HG03354 (cell line): ENCODE measurements around the gene CLEC16A.
"Not testable (repeated sequence)": the region's sequence is repeated elsewhere in the genome, so short reads cannot be mapped to it uniquely, and the experiment has no call there.

Source experiments
- ATAC-seq: cut with Tn5 transposase; IDR thresholded peaks from one replicate; pipeline ENCODE4 v1.9.1; 2021; ENCODE audit warnings: mild to moderate bottlenecking; ENCODE audit not compliant: unreplicated experiment, poor library complexity, severe bottlenecking

CLEC16A gene

DNA sequence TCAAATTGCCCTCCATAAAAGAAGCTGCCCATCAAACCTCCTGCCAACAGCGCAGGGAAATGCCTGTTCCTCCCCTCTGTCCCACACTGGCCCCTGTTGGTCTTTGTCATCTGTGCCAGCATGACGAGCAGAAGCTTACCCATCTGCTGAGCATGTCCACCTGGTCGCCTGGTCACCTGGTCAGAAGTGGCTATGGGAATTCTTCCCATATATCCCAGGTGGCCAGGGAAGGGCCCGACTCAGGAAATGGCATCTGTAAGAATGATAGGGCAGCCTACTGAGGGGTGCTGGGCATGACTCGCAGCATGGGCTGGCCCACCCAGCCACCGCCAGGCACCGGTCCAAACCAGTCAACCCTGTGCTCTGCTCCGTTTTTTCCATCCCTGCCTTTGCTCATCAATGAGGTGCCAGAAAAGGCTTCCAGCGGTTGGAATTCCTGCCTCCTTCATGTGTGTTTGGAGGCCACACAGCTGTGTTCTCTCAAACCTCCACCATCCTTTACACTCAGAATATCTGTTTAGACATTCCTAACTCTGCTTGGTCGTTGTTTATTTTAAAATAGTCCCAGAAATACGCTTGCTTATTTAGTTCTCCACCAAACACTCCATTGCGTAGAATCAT lies 145.2 kb downstream of the CLEC16A start:
- no peak for ATAC-seq

- ATAC-seq, result no peak
Observed at GRCh38 chr16:11090232-11090631, 145.9 kb downstream of the CLEC16A start.

GRCh38 chr16:11091021-11091785 lies 146.8 kb downstream of the CLEC16A start:
- no peak for ATAC-seq

DNA sequence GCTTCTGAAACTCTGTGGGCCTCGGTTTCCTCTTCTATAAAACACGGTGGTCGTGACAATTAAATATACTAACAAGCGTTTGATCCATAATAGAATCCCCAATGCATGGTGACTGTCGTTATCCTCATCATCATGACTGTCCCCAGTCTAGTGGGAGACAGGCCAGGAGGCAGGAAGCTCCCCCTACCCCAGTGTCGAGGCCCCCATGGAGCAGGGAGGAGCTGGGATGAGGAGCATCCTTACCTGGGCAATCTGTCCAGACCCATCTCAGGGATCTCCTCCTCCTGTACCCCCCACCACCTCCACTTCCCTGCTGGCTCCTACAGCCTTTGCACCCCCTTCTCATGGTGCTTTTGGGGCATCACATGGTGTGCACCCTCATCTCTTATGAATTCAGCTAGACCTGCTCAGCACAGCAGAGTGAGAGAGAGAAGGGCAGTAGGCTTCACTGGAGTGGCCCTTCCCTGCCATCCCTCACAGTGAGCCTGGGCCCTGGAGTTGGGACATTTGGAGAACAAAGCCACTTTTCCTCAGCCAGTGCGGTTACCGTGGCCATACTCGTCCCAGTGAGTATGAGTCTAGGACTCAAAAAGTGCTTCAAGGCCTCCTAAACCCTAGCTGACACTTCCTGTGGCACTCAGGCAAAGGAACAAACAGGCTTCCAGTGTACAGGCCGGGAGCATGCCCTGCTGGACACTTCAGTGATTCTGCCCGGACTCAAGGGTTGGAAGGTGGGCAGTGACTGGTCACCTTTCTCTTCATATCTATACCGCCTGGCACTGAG lies 148.6 kb downstream of the CLEC16A start:
- no peak for ATAC-seq

GRCh38 chr16:11093572-11094074 lies 149.3 kb downstream of the CLEC16A start:
- no peak for ATAC-seq

DNA sequence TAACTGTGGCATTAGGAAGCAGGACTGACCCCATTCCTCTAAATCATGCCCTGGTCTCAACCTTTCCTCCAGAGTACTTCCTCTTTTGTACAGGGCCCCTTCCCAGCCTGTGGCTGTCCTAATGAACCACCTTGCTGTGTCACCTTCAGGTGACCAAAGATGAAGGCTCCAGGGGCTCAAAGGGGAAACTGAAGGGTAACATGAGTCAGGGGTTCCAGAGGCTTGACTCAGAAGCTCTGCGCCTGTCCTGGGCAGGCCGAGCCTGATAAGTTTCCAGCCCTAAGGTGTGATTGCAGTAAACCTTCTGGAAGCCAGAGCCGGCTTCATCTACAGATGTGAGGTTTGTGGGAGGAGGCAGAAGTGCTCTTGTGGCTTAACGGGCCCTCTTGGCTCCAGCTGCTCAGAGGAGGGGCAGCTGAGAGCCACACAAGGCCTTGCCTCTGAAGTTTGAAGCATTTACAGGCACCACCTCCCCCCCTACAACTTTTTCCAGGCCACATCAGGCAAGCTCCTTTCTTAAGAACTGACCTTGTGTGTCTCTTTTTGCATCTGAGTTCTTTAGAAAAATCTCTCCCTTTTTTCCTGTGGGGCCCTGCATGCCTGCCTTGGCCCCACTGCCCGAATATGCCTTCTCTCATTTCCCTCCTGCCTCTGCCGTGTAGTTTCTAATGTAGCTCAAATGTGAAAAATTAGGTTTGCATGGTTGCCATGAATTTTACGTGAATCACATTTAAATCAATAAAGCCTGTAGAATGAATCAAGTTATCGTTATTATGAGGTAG lies 149.9 kb downstream of the CLEC16A start:
- peak; percentile 67 for ATAC-seq

DNA sequence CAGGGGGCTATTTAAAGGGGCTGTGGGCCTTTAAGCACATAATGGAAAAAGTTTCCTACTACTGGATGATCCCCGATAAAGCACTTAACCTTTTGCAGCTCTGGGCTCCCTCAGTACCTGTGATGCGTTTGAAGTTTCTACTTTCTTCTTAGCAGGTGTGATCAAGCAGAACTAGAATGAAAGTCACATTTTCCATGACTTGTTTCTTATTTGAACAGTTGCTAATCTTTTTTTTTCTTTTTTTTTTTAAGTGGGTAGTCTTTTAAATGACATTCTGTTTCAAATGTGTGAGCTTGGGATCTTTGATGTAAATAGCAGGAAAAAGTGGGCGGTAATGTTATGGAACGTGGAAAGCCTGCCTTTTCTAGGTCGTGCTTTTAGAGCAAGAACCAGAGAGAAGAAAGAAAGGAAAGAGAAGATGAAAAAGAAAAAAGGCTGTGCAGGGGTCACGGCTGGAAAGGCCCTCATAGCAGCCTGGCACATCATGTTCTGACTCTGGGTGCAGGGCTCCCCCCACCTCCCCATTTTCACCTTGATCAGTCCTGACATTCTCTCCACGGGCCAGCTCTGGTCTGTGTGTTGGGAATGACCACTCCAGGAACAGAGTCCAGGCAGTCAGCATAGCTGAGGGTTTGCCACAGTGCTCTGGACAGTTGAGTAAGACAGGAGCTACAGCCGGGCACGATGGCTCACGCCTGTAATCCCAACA lies 150.6 kb downstream of the CLEC16A start:
- peak; percentile 40 for ATAC-seq

- no peak for ATAC-seq
Observed at GRCh38 chr16:11095935-11096334, 151.6 kb downstream of the CLEC16A start.

- no peak for ATAC-seq
Observed at GRCh38 chr16:11097094-11097786, 152.9 kb downstream of the CLEC16A start.

DNA sequence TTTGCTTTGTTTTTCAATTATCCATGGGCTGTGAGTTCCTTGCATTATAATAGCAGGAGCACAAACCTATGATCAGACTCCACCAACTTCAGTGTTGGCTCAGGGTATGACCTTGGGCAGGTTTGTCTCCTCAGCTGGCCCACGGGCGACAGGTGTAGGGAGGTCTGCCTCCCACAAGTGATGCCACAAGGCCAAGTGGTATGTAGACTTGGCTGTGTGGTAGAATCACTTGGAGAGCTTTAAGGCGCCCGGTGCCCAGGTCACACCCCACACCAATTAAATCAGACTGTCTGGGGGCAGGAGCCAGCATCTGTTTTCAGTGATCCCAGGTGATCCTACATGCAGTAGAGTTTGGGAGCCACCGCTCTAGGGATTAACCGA lies 153.4 kb downstream of the CLEC16A start:
- no peak for ATAC-seq

GRCh38 chr16:11098601-11099390 lies 154.4 kb downstream of the CLEC16A start:
- ATAC-seq, result no peak

DNA sequence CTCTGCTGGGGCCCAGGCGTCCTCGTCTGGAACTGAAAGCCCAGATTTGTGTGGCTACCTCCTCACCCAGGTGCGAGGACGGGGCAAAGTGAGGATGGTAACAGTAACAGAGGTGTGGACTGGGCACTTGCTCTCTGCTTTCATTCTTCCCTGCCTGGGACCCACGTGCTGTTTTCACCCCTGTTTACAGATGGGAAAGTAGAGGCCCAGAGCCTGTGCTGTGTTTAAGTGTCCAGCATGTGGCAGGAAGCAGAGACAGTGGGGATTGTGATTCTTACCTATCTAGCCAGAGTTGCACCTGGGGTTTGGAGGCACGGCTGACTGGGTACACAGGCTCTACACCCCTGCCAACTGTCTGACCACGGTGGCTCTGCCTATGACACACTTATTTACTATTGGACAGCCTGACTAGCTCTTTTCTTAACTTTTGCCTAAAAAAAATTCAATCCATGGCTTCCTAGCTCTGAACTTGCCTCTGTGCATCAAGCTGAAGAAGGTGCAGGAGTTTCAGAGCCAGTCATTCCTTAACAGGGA lies 155.4 kb downstream of the CLEC16A start:
- ATAC-seq, result peak; percentile 41

DNA sequence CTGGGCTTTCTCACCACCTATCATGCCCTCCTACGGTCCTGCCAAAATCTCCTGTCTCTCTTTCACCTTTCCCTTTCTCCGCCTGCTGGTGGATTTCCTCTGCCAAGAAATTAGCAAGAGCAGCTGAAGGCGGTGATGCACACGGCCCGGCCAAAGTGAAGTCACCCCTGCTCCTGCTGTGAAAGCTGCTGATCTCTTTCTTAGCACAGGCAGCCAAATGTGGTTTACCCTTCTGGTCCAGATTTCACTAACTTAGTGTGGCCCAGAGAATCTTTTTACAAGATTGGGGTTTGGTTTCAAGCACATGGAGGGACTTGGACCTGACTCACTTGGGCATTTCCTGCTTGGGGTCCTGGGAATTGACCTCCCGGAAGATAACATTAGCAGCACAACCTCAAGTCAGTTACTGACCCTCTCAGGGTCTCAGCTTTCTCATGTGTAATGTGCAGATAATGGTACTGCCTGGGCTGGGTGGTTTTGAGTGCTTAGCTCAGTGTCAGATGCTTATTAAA lies 155.9 kb downstream of the CLEC16A start:
- ATAC-seq, result peak; percentile 54

DNA sequence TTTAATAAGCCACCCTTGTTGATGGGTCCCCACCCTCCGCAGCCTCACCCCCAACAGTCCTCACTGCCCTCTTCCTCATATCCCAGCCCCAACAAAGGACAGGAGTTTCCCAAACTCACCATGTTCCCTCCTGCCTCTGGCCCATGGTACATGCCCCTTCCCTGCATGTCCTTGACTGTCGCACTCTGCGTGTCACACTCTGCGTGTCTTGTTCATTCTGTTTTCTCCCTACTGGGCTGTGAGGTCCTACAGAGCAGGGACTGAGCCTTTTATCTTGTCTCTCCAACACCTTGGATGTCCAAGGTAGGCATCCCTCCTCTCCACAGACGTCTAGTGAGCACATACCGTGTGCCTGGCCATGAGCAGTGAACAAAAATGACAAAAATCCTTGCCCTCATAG lies 156.9 kb downstream of the CLEC16A start:
- no peak for ATAC-seq

DNA sequence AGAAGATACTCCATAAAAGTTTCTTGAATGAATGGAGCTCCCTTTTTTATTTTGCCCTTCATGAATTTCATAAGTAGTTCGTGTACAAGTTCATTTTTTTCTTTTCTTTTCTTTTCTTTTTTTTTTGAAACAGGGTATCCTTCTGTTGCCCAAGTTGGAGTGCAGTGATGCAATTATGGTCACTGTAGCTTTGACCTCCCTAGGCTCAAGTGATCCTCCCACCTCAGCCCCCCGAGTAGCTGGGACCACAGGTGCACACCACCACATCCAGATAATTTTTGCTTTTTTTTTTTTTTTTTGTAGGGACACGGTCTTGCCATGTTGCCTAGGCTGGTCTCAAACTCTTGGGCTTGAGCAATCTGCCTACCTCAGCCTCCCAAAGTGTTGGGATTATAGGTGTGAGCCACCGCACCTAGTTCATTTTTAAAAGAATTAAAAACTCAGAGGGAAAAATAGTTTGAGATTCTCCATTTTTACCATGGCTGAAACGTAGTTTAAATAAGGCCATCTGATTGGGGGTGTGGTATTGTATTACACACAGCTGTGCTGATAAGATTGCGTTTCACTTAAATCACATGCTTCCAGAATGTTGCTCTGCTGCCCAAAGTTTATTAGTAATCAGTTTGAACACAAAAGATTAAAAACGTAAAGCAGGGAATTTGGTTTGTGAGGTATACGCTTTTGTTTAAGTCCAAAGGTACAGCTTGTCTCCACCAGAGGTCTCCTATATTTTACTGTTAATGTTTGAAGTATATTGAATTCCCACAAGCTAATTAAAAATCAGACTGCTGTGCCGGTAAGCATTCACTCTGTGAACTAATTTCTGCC lies 157.5 kb downstream of the CLEC16A start:
- no peak for ATAC-seq

GRCh38 chr16:11102523-11102898 lies 158.1 kb downstream of the CLEC16A start:
- no peak for ATAC-seq

GRCh38 chr16:11103301-11103700 lies 158.9 kb downstream of the CLEC16A start:
- not testable (repeated sequence) for ATAC-seq
